Left hindlimb (tissue), 1 donor: ENCODE measurements around the gene DAPK1.

Experiments used
- DNase-seq: peaks from one replicate; pipeline ENCODE4 v3.0.0-alpha.2; 2018

The DAPK1 gene

DNA sequence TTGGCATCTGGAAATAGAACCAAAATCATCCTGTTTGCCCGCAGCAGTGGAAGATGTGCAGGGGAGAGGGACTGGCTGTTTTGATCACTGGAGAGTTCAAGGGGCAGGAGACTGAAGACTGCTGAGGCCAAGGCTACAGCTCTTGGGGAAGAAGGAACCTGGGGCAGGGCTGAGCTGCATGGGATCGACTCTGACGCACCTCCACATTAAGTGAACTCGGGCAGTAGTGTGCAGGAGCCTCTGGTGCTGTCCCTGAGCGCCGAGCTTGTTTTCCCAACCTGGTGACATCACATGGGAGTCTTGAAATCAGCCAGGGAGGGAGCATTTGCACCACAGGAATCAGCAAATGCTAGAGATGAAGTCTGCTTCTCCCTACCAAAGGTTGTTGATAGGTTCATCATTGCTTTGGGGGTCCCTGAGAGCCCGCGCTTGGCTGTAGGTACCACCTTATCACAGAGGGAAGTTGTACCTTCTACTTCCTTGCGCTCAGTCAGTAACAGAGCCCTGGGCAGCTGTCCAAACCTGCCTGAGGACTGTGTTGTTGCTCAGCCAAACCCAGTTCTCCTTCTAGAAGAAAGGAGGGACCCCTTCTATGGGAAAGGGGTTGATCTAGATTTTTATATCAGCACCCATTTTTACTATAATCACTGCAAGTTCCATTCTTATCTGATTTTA is 175.9 kb downstream of the DAPK1 start:
- no peak for DNase-seq

DNA sequence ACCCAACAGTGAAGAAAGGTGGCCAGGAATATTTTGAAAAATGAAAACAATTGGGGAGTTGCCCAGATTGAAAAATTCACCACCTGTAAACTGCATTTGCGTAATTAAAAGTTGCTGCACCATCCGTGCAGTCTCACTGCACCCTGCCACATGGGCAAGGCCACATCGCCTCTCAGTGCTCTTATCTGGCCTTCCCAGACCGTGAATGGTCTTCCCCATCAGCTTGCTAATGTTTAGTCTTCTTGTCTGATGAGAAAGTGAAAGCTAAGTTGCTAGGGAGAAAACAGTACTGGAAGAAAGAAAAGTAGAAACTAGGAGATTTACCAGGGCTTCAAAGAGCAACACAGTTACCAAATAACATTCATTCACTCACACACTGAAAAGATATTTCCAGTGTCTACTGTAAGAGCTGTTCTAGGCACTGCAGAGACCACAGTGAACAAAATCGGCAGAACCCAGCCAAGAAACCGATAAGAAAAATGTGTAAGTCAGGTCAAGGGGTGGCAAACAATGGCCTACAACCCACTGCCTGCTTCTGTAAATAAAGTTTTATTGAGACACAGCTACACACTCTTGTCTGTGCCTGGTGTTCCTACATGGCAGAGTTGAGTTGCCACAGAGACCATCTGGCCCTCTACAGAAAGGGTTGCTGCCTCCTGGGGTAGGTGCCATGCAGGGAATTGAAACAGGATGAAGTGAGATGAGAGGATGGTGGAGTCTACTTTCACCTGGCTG is 177.1 kb downstream of the DAPK1 start:
- DNase-seq, result no peak

DNA sequence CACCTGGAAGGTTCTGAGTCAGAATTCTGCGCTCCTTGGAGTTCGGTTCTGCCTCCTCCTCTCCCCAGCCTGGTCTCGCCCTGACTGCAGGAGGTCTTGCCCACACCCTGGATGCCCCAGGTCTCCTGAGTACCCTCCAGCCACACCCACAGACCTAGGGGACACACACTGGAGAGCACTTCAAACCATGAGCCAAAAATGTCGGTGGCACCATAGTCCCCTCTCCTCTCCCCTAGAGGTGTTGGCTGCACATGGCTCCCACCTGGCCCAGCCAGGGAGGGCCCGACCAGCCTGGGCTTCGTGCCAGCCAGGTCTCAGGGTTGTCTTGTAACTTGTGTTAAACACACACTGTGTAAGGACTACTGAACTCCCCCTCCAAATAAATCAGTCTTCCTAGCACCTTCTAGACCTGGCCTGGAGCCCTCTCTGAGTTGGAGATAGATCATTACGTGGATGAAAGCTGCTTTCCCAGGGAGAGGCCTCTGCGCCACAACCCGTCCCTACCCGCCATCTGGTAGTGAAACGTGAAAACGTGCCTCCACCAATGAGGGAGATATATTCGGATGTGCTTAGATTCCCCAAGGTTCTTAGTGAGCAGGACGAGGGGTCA is 178.3 kb downstream of the DAPK1 start:
- DNase-seq, result no peak

DNA sequence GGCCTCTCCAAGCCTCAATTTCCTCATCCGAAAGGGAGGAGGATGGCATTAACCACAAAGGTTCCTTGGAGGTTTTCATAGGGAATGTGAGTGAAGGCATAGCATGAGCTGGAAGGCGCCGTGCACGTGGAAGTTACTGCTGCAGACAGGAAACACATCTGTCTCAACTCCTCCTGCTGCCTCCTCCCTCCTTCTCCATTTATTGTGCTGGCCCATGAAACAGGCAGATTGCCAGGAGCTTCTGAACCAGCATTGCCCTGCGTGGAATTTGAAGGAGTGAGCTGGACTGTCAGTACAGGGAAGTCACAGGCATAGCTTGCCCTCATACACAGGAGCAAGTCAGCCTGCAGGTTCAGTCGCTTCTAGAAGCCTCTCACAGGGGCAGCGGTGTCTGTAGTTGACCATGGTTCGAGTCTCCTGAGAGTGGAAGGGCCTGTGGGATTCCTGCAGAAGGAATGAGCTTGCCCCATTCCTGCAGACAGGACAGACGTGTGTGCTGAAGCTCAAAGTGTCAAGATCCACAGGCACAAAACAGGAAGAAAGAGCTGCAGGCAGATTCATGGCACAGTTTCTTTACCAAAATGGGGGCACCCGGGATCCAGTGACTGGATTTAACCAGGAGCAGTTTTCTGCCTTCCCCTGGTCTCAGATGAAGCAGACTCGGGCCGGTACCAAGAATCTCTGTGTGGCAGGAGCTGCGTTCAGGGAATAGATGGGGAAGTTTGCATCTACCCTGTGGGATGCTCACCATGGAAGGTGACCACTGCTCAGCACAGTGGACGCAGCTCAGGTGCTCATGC is 179.5 kb downstream of the DAPK1 start:
- DNase-seq, result no peak

DNA sequence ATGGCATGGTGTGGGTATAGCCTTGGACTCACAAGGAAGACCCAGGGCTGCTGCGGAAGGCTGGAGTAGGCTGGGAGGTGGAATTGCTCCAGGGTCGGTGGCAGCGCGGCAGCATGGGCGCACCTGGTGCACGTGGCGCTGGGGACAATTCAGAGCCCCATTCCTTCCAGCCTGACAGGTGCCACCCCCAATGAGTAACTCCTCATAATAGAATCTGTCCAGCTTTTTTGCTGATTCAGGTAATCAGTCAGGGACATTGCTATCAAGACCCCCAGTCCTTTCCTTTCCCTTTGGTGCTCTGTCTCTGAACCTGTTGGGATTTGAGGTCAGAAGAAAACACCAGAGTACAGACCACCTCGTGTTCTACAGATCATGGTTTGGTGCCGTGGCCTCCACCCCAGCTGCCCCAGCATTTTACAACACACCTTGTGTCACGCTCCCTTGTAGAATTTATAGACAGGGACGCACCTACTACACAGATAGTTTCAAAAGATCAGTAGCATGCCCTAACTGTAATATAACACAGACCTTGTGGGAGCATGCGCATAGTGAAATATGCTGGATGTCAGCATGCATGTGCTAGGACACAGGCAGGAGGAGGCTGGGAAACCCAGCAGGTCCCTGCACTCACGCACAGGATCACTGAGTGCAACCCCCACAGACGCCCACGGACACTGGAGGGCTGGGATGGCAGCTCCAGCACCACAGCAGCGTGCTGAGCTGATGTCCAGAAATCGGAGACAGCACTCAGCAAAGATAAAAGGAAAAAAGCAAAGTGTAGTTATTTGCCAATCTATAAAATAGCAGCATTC is 180.3 kb downstream of the DAPK1 start:
- DNase-seq, result no peak

DNA sequence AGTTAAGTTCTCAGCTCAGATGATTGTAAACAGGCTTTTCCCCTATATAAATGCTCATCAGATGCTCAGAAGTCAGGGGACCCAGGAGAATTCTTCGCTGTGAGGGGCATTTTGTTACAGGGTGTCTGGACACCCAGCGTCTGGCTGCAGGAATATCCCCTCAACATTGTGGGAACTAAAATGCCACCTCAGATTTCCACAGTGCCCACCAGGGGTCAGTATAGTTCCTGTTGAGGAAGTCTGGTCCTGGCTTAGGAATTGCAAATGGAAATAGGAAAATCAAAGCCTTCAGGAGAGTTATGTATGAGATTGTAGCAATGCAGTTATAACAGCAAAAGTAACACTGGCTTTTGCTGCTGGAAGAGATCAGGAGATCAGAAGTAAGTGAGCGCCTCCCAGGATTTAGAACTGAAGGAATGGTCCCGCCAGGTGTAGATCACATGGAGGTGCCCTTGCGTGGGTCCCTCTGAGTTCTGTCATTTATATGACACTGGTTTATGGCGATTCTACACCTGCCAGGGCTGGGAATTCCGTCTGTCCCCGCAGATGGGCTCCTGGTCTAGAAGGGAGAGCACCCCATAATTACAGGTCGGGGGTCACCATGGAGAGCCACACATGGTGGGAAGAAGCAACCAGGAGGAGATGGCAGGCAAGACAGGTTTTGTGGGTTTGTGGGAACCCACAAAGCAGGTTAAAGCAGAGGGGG is 181.1 kb downstream of the DAPK1 start:
- DNase-seq, result peak; percentile 61

DNA sequence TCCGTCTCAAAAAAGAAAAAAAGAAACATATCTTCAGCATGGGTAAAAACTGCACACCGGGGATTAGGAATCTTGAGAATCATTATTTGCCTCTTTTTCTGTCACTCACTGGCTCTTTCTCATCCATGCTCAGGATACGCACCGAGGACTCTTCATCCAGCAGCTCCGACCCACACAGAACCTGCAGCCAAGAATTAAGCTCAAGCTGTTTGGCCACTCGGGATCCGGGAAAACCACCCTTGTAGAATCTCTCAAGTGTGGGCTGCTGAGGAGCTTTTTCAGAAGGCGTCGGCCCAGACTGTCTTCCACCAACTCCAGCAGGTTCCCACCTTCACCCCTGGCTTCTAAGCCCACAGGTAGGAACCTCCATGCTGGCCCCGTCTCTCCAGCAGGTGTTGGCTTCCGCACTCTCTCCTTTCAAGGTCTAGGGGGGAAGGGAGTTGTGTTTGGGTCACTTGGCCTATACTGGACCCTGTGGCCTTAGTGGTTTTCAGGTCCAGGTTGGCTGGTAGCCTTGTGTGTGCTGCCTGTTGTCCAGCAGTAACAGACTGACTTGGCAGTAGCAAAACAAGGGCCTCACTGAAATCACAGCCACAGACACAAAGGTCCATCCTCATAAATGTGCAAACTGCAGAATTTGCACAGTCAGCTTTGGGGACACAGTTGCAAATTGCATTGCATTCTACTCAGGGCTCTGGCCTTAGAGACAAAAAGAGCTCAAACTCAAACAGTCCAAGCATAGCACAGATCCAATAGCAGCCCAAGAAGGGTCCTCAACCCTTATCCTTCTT is 183.8 kb downstream of the DAPK1 start:
- DNase-seq, result no peak

DNA sequence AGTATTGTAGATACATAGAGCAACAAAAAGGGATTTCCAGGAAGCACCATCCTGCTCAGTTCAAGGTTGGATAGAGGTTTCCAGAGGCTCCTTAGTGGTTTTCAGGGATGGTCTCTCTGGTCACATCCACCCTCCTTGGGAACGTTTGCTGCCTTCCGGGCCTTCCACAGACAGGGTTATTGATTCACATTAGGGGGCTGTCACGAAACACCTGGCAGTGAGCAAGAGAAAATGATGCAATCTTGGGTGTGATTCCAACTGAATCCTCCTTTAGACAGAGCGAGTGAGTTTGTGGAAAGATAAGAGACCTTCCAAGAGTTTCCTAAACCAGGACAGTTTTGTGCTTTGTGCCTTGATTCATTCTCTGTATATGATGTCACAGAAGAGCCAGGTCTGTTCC is 184.4 kb downstream of the DAPK1 start:
- no peak for DNase-seq

DNA sequence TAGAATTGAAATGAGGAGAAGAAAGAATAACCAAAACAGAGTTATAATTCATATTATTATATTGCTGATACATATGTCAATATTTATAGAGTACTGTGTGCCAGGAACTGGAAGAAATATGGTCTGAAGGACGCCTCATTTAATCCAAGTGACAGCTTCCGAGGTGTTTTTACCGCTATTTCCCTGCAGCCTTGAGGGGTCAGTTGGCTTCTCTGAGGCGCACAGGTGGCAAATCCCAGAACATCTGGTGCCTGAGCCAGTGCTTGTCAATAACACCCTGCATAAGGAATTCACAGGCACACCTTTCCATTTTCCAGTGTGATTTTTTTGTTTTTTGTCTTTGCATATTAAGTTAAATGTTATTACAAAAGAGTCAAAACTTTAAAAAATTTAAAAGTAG is 185.0 kb downstream of the DAPK1 start:
- DNase-seq, result no peak

DNA sequence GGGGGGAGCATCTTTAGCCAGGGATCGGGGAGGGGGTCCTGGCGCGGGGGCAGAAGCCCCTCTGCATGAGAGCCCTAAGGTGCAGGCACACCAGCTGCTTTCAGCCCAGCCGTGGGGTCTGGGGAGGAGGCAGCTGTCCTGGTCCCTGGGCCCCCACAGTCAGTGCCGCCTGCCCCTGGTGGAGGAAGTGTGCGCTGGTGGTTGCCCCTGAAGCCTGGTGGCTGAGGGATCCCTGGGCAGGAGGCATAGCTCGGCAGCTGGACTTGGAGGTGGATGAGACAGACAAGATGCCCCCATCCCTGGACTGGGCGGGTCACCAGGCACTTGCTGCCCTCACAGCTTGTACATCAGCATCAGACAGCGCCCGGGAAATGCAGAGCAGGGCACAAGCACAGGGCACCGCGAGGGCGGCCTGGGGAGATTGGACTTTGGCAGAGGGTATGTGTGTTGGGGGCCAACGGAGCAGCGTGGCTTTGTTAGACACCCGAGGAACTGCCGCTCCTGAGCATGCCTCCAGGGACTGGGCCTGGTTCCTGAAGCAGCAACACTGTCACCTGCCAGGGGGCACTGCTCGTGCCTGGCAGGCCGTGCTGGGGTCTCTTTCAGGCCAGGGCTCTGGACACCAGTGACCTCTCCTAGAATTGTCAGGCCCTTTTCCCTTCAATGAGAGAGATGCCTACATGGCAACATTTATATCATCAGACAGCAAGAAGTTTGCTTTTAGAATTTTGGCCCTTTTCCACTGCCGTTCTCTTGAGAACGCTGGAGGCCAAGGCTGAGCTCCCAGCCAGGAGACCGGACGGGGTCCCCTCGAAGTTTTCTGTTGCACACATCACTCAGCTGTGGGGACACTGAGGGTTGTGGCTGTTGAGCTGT is 186.3 kb downstream of the DAPK1 start:
- no peak for DNase-seq

DNA sequence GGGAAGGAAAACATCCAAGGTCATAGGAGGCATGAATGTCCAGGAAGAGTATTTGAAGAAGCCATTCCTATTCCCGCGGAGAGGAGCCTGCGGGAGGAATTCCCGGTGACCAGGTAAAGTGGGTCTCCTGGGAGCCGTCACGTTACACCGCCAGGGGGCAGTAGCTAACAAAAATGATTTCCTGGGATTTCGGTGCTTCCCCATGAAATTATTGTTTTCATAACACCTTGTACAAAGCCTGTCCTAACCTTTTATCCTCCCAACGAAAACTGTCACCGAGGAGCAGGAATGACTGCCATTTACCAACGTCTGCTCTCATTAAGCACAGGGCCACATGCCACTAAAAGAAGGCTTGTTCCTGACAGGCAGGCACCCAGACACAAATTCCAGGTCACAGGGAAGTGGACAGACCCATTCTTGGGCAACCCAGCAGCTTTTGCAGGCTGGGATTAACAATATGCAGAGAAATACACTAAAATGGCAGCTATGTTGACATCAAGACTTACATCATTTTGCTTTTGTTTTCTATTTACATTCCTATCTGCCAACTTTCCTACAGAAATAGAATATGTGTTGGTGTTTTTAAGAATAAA is 187.1 kb downstream of the DAPK1 start:
- DNase-seq, result no peak

DNA sequence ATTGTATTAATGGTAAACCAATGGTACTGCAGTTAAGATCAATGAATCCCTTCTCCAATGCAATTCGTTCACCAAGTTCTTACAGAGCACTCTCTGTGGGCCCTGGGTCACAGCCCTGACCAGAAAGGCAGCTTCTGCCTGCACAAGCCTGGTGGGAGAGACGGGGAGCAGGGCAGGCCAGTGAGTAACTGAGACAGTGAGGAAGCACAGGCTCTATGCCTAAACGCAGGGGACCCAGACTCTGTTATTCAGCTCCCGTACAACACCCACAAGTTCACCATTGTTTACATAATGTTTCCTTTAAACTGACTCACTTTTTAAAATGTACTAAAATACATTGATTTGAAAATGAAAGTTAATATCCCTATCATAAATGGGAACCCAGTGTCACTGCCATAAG is 187.8 kb downstream of the DAPK1 start:
- no peak for DNase-seq

DNA sequence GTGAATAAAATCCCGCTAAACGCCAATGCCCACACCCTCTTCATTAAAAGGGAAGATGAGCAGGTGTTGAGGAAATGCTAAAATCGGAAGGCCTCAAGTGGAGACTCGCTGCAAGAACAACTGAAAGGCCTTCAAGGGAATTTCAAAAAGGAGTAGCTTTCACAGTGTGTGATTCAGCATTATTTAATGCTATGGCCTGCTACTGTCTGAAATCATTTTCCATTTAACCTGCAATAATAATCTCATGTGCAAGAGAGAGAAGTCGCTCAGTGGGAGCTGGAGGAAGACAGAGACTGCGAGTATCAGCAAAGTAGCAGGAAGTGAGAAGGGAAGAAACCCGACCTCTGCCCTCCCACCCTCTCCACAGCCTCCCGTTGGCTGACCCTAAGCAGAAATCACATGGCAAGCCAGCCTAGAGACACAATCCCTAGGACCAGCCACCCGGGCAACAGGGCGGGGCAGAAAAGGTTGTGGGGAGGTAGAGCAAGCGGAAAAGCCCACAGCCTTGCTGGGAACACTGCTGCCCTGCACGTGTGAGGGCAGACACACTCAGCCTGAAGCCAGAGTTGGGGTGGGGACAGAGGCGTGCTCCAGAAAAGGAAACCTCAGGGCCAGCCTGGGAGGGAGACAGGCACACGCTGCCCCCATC is 188.3 kb downstream of the DAPK1 start:
- DNase-seq, result no peak

DNA sequence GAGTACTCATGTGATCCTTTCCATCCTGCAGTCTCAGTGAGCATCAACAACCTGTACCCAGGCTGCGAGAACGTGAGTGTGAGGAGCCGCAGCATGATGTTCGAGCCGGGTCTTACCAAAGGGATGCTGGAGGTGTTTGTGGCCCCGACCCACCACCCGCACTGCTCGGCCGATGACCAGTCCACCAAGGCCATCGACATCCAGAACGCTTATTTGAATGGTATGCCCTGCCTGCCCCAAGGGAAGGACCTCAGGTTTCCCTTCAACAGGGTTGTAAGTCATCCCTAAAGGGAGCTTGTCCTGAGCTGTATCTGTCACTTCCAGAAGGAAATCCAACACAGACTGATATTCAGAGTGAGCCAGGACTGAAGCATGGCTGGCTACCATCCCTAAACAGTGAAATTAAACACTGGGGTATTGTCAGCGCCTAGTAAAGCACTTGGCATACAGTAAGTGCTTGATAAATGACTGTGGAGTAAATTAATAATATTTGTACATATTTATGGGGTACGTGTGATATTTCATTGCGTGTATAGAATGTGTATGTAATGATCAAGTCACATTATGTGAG is 188.9 kb downstream of the DAPK1 start:
- DNase-seq, result no peak

DNA sequence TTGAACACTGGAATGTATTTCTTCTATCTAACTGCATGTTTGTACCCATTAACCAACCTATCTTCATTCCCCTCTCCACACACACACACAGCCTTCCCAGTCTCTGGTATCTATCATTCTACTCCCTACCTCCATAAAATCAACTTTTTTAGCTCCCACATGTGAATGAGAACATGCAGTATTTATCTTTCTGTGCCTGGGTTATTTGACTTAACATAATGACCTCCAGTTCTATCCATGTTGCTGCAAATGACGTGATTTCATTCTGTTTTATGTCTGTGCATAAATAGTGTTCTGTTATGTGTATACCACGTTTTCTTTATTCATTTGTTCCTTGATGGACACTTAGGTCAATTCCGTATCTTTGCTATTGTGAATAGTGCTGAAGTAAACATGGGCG is 189.5 kb downstream of the DAPK1 start:
- no peak for DNase-seq

DNA sequence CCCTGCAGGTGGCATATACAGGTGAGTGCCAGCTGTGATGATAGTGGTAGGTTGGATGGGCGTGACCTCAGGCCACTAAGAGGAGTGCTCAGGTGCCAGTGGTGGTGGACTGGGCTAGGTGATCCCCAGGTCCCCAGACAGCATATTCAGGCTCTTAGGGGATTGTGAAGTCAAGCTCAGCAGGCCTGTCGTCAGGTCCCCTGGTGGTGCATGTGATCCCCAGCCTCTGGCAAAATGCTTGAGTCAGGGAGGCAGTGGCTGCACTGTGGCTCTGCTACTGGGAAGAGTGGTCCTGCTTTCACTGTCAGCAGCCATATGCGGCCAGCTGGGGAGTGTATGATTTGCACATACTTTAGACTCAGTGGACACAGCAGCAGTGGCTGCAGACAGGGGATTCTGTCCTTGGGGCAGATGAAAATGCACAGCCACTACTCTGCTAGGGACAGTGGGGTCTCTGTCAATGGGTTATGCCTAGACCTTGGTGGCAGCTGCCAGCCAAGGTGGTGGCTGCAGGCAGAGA is 196.6 kb downstream of the DAPK1 start:
- no peak for DNase-seq

DNA sequence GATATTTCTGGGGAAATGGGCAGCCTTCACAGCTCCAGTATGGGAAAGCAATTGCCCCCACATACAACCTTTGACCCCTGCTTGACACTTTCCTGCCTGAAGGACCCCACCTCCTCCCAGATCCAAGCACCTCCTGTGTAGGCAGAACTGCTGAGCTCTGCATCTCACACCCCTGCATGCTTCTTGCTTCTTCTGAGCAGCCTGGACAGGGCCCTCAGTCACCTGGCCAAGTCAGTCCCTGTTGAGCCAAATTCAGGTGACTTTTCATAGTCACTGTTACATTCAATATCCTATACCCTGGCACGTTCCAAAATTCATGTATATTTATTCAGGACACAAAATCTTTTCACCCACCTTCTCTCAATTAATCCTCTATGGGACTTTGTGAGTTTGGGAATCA is 197.9 kb downstream of the DAPK1 start:
- DNase-seq, result no peak

DNA sequence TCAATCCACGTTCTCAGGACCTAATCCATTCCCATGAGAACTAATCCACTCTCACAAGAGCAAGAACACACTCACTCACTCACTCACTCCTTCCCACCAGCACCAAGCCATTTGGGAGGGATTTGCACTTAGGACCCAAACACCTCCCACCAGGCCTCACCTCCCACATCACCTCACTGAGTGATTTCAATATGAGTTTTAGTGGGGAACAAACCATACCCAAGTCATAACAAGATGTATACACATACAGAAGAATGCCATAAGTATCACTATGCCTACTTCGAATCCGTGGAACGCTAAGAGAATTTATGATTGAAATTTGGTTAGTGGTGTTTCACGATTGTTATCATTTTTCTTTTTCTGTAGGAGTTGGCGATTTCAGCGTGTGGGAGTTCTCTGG is 199.0 kb downstream of the DAPK1 start:
- DNase-seq, result no peak
